Spleen (tissue), 7 donors: ENCODE measurements around the gene NT5DC3.
A peak's percentile ranks its signal among the peaks of the same experiment; 100 is the strongest.

ENCODE experiments used
- POLR2A ChIP-seq, 3 donors: fragments of 450-650 bp; IDR thresholded peaks; one replicate each; pipeline ENCODE4 v1.5.1; 2017; ENCODE audit warnings: antibody characterized with exemption in 3 of 3, mild to moderate bottlenecking in 1 of 3
- POLR2AphosphoS5 ChIP-seq, 3 donors: sonication (generic); formaldehyde crosslinking; IDR thresholded peaks; one replicate each; pipeline ENCODE4 v1.5.1; 2017; ENCODE audit warnings: antibody characterized with exemption in 3 of 3
- TF ChIP-seq, protein P1 (sequence below), 11 experiments: fragments of 200-600 bp in 7 of 11; fragments of 450-650 bp in 4 of 11; sonication (generic) in 4 of 11; IDR thresholded peaks in 8 of 11; conservative IDR thresholded peaks in 3 of 11; 1 replicate in 7 of 11; 2 replicates in 4 of 11; pipeline versions ENCODE4 v1.4.0 to v1.8.0; 2016 to 2021; ENCODE audit warnings: antibody characterized with exemption in 11 of 11, inconsistent platforms in 4 of 11, mild to moderate bottlenecking in 1 of 11
- donor health status: DM: no; HTN: no; CAD: no; lungs with moderate emphysema.
- donor health status: DM: no; HTN: no; CAD: no.
- donor health status: DM: no; HTN: no; CAD: no.

GRCh38 chr12:103840876-103841689, at the start of gene NT5DC3:
- peak; percentile 87 to 93 (median 89) for TF ChIP-seq POLR2AphosphoS5 (IDR thresholded peaks at IDR 0.05)
- no peak for TF ChIP-seq POLR2A (IDR thresholded peaks at IDR 0.05)
- TF ChIP-seq, protein P1, sequence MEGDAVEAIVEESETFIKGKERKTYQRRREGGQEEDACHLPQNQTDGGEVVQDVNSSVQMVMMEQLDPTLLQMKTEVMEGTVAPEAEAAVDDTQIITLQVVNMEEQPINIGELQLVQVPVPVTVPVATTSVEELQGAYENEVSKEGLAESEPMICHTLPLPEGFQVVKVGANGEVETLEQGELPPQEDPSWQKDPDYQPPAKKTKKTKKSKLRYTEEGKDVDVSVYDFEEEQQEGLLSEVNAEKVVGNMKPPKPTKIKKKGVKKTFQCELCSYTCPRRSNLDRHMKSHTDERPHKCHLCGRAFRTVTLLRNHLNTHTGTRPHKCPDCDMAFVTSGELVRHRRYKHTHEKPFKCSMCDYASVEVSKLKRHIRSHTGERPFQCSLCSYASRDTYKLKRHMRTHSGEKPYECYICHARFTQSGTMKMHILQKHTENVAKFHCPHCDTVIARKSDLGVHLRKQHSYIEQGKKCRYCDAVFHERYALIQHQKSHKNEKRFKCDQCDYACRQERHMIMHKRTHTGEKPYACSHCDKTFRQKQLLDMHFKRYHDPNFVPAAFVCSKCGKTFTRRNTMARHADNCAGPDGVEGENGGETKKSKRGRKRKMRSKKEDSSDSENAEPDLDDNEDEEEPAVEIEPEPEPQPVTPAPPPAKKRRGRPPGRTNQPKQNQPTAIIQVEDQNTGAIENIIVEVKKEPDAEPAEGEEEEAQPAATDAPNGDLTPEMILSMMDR (IDR thresholded peaks at IDR 0.05 in 8 of 11, conservative IDR thresholded peaks at IDR 0.05 in 3 of 11), result peak in 3 of 11 experiments; percentile 19 to 43 (median 21)
